ENCODE results near the gene TLK2. TPM values are rescaled to one million over a fixed set of nuclear protein-coding genes. Genes with fewer than 3 reads are reported as not detected.
"Not testable (repeated sequence)": the region's sequence is repeated elsewhere in the genome, so short reads cannot be mapped to it uniquely, and the experiment has no call there.

Gene TLK2
- total RNA-seq, 3 donors from 2014 or later (not counting 1 experiment from before 2014, with no cell fraction given) = 63.8 to 77.2 (median 68.2) TPM

DNA sequence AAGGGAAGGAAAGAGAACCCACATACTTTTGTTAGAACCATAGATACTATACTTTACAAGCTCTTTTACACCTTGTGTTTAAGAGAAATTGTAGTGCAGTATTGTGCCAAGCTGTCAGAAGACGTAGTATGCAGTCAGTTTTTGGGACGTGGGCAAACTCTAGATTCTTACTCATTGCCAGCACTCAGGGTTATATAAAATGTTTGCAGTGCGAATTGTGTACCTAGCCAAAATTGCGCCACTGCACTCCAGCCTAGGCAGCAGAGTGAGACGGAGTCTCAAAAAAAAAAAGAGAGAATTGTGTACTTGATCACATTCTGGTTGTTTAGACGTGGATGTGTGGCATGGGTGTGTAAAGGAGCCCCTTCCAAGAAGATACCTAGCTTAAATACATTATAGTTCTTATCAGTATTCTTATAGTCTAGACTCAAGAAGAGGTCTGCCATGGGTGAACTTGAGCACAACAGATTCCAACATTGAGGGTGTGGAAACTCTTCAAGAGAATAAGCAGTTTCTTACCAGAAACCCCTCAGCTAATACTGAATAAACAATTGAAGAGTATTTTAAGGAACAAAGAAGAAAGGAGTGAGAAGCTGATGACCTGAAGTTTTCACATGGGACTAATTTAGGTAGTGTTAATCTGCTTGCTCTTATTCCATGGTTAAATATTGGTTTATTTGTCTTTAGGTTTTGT lies 121.5 kb downstream of the TLK2 start:
- Histone ChIP-seq H3K4me3 (ENCODE audit: low read length) (no peak overlapping the region), H3K36me3 (ENCODE audit: control insufficient read depth, insufficient read depth, low read length) (peaks cover 50% of the 10 kb centered on the region), H3K27ac (ENCODE audit: low read length) (no peak overlapping the region), H3K9me3 (ENCODE audit: control insufficient read depth, insufficient read depth, low read length) (no peaks in the 10 kb centered on the region), H3K27me3 (ENCODE audit: control insufficient read depth, insufficient read depth, low read length) (no peaks in the 10 kb centered on the region), H3K4me1 (ENCODE audit: control insufficient read depth, insufficient read depth, low read length) (no peaks in the 10 kb centered on the region)
- no peaks in the 10 kb centered on the region for H3K9me3 Mint-ChIP-seq
- no peaks in the 10 kb centered on the region for H3K27me3 Mint-ChIP-seq (ENCODE audit: low read depth in 2 of 2)
- peaks cover 32% of the 10 kb centered on the region for H3K36me3 Mint-ChIP-seq
- peak overlapping the region in 1 of 2 donors; percentile 39 for H3K27ac Mint-ChIP-seq
- intact Hi-C loops (cut with micrococcal nuclease) = no loop called here
- 96% methylated on average over 5 of the region's 6 CpGs for WGBS (ENCODE audit: insufficient coverage)
- ATAC-seq (no peak), DNase-seq (no peak)
- TF ChIP-seq, protein P1, sequence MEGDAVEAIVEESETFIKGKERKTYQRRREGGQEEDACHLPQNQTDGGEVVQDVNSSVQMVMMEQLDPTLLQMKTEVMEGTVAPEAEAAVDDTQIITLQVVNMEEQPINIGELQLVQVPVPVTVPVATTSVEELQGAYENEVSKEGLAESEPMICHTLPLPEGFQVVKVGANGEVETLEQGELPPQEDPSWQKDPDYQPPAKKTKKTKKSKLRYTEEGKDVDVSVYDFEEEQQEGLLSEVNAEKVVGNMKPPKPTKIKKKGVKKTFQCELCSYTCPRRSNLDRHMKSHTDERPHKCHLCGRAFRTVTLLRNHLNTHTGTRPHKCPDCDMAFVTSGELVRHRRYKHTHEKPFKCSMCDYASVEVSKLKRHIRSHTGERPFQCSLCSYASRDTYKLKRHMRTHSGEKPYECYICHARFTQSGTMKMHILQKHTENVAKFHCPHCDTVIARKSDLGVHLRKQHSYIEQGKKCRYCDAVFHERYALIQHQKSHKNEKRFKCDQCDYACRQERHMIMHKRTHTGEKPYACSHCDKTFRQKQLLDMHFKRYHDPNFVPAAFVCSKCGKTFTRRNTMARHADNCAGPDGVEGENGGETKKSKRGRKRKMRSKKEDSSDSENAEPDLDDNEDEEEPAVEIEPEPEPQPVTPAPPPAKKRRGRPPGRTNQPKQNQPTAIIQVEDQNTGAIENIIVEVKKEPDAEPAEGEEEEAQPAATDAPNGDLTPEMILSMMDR (IDR thresholded peaks at IDR 0.05) = no peak
- no peak overlapping the region for H3K4me3 Mint-ChIP-seq
- no peaks in the 10 kb centered on the region for H3K4me1 Mint-ChIP-seq

DNA sequence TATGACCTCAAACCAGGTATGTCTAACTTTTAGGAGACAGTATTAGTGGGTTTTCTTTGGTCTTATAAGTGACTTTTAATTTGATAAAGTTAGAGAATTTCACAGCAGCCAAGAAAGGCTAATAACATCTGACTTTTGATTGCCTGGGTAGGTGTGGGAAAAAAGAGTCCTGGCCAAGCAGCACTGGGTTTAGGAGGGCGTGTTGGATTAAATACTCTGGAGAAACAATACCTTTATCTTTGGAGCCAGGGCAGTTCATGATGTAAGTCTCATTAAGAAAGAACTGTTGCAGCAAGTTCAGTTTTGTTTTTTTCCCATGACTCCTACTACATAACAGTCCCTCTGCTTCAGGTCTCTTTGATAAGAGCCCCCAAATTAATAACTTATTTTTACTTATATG lies 122.2 kb downstream of the TLK2 start:
- WGBS (ENCODE audit: insufficient coverage) = 91% methylated on average over 1 of the region's 1 CpG
- no peaks in the 10 kb centered on the region for H3K27me3 ChIP-seq (ENCODE audit: control insufficient read depth, insufficient read depth, low read length)
- H3K36me3 Mint-ChIP-seq = peaks cover 32% of the 10 kb centered on the region
- ATAC-seq (no peak), DNase-seq (no peak)
- H3K4me1 ChIP-seq (ENCODE audit: control insufficient read depth, insufficient read depth, low read length) = no peaks in the 10 kb centered on the region
- H3K9me3 Mint-ChIP-seq = no peaks in the 10 kb centered on the region
- no peak overlapping the region for H3K4me3 Mint-ChIP-seq
- H3K27ac ChIP-seq (ENCODE audit: low read length) = no peak overlapping the region
- intact Hi-C loops (cut with micrococcal nuclease) = no loop called here
- H3K4me1 Mint-ChIP-seq = no peaks in the 10 kb centered on the region
- H3K36me3 ChIP-seq (ENCODE audit: control insufficient read depth, insufficient read depth, low read length) = peaks cover 48% of the 10 kb centered on the region
- H3K27me3 Mint-ChIP-seq (ENCODE audit: low read depth in 2 of 2) = no peaks in the 10 kb centered on the region
- peak overlapping the region in 1 of 2 donors; percentile 39 for H3K27ac Mint-ChIP-seq
- no peak overlapping the region for H3K4me3 ChIP-seq (ENCODE audit: low read length)
- TF ChIP-seq, protein P1 (IDR thresholded peaks at IDR 0.05) = no peak
- no peaks in the 10 kb centered on the region for H3K9me3 ChIP-seq (ENCODE audit: control insufficient read depth, insufficient read depth, low read length)

DNA sequence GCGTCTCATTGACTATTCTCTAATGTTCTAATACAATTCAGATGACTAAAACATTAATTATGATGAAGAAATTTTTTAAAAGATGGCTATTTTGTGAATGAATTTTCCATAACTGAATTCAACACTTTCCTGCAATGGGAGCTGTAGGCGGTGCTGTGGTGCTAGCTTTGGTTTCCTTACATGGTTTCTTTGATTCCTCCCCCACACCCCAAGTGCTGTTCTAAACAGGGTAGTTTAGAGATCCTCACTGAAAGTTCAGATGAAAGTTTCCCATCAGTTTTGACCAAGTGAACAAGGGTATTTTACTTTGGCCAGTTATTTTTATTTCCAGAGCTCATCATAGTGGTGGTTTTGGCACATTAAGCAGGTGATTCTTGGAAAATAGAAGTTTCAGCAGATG lies 122.8 kb downstream of the TLK2 start:
- WGBS (ENCODE audit: insufficient coverage) = no CpG with 5 or more reads among the region's 2 CpGs
- no peaks in the 10 kb centered on the region for H3K9me3 Mint-ChIP-seq
- H3K4me3 Mint-ChIP-seq = no peak overlapping the region
- ATAC-seq (no peak), DNase-seq (no peak)
- Histone ChIP-seq H3K9me3 (ENCODE audit: control insufficient read depth, insufficient read depth, low read length) (no peaks in the 10 kb centered on the region), H3K27ac (ENCODE audit: low read length) (no peak overlapping the region), H3K36me3 (ENCODE audit: control insufficient read depth, insufficient read depth, low read length) (peaks cover 49% of the 10 kb centered on the region), H3K4me1 (ENCODE audit: control insufficient read depth, insufficient read depth, low read length) (no peaks in the 10 kb centered on the region), H3K27me3 (ENCODE audit: control insufficient read depth, insufficient read depth, low read length) (no peaks in the 10 kb centered on the region), H3K4me3 (ENCODE audit: low read length) (no peak overlapping the region)
- no peaks in the 10 kb centered on the region for H3K4me1 Mint-ChIP-seq
- TF ChIP-seq, protein P1 (IDR thresholded peaks at IDR 0.05) = no peak
- H3K27me3 Mint-ChIP-seq (ENCODE audit: low read depth in 2 of 2) = no peaks in the 10 kb centered on the region
- H3K36me3 Mint-ChIP-seq = peaks cover 26% of the 10 kb centered on the region
- intact Hi-C loops (cut with micrococcal nuclease) = no loop called here
- H3K27ac Mint-ChIP-seq = no peak overlapping the region

DNA sequence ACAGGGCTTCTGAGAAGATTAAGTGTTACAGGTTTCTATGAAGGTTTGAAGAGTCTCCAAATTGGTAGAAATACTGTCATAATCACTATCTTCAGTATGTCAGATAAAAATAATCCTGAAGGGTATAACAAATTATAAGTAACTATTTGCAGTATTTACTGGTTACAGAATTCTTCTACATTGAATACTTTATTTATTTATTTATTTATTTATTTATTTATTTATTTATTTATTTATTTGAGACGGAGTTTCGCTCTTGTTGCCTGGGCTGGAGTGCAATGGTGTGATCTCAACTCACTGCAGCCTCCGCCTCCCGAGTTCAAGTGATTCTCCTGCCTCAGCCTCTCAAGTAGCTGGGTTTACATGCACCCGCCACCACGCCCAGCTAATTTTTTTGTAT lies 125.2 kb downstream of the TLK2 start:
- WGBS (ENCODE audit: insufficient coverage) = 98% methylated on average over 6 of the region's 6 CpGs
- H3K4me1 Mint-ChIP-seq; DNase-seq; H3K4me1 ChIP-seq (ENCODE audit: control insufficient read depth, insufficient read depth, low read length); H3K9me3 ChIP-seq (ENCODE audit: control insufficient read depth, insufficient read depth, low read length); H3K27me3 Mint-ChIP-seq (ENCODE audit: low read depth in 2 of 2); ATAC-seq; H3K4me3 ChIP-seq (ENCODE audit: low read length); H3K9me3 Mint-ChIP-seq; H3K27ac ChIP-seq (ENCODE audit: low read length); intact Hi-C loops (cut with micrococcal nuclease); H3K27me3 ChIP-seq (ENCODE audit: control insufficient read depth, insufficient read depth, low read length); H3K4me3 Mint-ChIP-seq: not testable (repeated sequence)
- peaks cover 29% of the 10 kb centered on the region for H3K36me3 Mint-ChIP-seq
- H3K36me3 ChIP-seq (ENCODE audit: control insufficient read depth, insufficient read depth, low read length) = peaks cover 52% of the 10 kb centered on the region
- peak overlapping the region in 1 of 2 donors; percentile 45 for H3K27ac Mint-ChIP-seq

Data from natural killer cell (primary cell).